NCI-H748 (cell line): ENCODE measurements around the gene FLNB.

Experiments
- DNase-seq: peaks from one replicate; lab custom pipeline; 2025; ENCODE audit not compliant: unreplicated experiment; lab: John Stamatoyannopoulos, UW

The FLNB gene

DNA sequence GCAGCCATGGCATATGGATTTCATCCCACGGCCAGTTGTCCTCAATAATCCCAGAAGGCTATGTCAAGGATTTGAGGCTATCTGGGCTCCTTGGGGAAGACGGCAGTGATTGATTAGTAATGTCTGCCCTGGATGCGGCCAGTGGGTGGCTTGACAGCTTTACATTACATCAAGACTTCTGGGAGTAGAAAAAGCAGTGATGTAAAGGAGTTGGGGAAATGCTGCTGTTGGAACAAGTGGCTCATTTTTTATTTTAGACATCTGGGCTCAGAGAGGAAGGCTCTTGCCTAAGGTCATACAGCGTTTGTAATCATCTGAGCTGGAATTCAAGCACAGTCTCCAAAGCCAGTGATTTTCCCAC is 94.1 kb downstream of the FLNB start:
- DNase-seq: no peak

DNA sequence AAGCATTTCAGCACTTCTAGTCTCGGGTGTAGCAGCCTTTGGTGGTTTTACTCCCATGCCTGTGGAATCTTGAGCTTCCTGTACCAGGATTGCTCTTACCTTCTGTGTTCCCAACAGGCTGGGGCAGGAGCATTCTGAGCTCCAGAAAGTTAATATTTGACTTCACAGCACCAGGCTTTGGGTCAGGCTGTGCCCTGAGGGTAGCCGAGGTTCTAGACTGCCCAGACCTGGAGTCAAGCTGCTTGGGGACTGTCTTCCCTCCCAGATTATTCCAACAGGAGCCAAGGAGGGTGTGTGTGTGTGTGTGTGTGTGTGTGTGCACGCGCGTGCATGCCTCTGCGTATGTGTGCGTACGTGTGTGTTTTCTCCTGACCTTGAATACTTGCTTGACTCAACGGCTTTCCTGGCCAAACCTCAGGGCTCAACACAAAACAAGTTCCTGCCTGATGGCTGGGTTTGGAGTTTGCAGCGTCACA is 94.8 kb downstream of the FLNB start:
- DNase-seq: no peak

DNA sequence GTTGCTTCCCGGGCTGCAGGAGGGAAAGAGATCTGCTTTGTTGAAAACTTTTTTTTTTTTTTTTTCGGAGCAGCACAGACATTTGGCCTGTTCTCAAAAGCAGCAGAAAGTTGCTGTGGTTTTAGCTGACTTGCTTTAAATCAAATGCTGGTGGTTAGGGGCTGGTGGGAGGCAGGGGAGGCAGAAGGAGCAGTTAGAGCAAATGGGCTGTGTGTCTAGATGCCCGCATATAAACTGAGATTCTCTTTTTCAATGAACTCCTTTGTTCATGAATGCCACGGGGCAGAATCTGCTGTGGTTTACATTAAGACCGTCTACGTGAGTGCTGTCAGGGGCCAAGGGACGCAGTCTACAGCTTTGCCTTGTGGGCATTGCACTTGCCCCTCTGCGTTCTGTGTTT is 95.9 kb downstream of the FLNB start:
- no peak for DNase-seq

DNA sequence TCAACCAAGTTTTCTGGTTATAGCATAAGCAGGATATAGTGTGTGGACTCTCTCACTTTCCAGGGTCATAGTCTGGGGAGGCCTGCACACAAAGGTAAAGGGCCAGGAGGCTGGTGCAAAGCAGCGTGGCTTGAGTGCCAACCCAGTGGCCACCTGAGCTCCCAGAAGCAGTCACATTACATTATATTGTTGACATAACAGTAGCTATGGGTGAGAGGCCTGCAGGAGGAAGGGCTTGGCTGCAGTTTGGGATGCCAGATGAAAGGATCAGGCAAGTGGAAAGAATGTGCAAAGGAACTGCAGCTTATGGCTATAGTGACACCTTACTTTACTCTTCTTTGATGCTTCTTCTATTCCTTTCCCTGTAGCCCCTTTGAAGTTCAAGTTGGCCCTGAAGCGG is 96.5 kb downstream of the FLNB start:
- no peak for DNase-seq

DNA sequence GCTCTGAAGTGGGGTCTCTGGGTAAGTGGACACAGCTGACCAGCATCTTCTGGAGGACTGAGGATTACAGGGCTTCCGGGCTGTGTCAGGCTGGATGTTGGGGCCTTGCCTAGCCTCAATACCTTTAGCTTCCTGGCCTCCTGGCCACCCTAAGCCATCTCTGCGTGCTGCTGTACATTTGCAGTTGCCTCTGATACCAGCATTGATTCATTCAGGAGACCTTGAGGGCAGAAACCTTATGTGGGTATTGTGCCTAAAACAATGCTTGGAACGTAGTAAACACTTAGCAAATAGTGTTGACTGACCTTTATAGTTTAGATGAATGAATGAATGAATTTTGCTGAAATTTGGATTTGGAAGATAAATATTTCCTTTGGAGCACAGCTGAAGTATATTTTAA is 97.0 kb downstream of the FLNB start:
- no peak for DNase-seq

DNA sequence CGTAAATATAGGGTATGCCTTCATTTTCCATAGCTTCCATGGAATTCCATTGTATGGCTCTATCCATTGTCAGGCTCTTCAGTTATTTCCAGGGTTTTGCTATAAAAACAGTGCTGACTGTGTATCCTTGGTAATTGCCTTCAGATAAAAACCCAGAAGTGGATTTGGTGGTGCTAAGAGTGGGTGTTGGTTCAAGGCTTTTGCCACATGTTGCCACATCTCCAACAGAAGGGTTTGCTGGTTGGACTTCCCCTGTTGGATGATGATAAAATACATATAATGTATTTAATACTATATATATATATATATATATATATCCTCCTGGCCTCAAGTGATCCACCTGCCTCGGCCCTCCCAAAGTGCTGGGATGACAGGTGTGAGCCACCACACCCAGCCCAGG is 97.8 kb downstream of the FLNB start:
- DNase-seq: no peak

DNA sequence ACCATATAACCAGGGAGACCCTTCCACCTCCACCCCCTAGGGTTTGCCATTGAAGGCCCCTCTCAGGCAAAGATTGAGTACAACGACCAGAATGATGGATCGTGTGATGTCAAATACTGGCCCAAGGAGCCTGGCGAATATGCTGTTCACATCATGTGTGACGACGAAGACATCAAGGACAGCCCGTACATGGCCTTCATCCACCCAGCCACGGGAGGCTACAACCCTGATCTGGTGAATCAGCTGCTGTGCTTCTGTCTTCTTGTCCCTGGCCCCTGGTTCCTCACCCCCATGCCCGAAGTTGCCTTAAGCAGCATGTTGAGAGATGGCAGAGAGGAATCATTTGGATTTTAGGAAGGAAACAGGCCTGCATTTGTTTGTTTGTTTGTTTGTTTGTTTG is 98.4 kb downstream of the FLNB start:
- DNase-seq: no peak

DNA sequence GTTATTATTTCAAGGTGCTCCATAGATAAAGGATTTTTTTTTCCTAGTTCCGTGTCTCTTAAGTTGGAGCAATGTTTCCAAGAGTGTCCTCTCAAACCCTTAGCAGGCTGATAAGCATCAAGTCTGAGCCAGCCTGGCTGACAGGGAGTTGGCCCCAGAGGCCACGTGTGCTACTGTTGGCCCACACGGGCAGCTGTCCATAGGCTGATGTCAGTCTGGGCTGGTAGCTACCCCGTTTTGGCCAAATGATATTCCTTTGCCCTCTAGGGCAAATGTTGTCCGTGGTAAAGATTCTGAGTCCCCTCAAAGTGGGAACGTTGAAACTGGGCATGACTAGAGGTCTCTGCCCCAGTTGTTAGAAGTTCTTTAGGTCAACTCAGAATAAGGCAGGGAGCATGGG is 99.4 kb downstream of the FLNB start:
- DNase-seq: no peak

DNA sequence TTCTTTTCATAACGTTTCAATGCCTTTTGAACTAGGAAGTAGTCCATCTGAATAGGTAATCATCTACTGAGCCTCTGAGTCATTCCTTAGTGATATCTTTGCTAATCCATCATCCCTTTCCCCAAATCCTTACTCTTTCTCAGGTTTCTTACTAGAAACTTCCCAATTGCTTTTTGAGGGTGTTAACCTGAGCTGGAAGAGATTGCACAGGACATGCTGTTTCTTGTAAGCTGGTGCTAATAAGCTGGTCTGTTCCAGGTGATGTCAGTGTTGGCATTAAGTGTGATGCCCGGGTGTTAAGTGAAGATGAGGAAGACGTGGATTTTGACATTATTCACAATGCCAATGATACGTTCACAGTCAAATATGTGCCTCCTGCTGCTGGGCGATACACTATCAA is 101.5 kb downstream of the FLNB start:
- no peak for DNase-seq

DNA sequence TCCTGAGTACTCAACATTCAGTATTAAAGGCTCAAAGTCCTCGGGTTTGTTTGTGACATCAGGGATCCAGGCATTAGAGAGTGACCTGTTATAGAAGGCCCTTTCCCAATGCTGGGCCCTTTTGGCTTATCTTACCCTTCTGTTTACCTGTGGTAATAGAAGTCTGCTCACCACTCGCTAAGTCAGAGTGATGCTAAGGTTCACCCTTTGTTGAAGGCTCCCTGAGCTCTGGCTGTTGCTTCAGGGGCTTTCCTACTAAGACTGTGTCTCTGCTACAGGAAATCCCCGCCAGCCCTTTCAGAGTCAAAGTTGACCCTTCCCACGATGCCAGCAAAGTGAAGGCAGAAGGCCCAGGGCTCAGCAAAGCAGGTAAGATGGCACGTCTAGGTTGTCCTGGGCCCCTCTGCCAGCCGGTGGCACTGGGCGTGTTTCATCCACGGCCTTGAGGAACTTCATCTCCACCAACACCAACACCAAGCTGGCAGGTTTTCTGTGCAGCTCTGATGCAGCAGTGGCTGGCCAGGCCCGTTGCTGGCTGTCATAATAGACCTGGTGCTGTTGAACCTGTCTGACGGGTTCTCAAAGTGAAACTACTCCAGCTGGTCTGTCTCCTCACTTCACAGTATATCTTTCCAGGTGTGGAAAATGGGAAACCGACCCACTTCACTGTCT is 103.4 kb downstream of the FLNB start:
- DNase-seq: peak; percentile 89

DNA sequence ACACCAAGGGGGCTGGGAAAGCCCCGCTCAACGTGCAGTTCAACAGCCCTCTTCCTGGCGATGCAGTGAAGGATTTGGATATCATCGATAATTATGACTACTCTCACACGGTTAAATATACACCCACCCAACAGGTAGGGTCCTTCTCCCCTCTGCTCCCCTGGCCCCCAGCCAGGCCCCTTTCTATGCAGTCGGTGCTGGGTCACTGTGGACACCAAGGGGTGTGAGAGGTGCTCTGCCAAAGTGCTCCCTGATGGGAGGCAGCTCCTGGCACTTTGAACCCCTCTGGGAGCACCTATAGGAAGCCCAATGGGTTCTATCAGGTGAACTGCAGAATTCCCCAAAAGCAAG is 103.9 kb downstream of the FLNB start:
- no peak for DNase-seq

DNA sequence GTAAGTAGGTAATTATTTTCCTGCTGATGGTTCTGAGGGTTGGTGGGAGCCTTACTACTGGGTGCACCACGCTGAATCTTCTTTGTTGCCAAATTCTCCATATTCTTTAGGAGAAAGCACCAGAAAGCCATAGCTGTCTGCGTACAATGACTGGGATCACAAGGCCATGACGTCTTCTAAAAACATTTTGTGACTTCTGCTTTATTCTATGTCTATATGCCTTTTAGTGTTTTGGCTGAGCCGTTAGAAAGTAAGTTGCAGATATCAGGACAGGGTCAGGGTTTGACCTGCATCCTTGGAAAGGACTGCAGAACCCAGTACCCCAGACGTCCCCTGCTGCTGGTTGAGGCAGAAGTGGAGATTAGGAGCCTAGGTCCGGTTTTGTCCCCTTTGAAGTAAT is 107.0 kb downstream of the FLNB start:
- no peak for DNase-seq

DNA sequence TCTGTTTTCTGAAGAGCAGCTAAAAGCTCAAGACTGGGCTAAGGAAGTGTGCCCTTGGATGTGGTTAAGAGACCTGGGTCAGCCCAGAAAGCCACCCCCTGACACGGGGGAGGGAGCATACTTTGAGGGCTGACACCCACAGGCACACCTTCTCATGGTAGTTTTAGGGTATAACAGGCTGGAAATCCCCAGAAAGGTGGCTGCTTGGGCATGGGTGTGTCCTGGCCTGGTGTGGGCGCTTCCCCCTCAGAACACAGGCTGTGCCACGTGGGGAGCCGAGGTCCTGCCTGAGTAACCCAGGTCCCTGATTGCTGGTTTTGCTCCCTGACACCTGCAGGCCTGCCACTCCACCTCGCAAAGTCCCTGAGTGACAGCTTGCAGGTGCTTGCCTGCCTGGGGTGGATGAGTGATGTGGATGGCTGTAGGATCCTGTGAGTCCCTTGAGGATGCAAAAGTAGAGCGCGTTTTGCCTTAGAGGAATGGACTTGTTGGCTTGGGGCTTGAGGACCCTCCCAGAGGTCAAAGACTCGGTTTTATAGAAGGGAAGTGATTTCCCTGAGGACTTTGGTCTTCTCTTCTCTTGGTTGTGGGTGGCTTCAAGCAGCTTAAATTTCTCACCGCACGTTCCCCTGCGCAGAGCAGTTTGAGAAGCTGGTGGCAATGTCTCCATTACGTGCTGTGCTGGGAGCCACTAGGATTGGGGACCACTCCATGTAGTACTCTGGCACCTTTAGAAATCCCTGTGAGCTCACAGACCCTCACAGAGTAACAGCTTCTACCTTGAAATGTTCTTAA is 108.1 kb downstream of the FLNB start:
- DNase-seq: no peak

DNA sequence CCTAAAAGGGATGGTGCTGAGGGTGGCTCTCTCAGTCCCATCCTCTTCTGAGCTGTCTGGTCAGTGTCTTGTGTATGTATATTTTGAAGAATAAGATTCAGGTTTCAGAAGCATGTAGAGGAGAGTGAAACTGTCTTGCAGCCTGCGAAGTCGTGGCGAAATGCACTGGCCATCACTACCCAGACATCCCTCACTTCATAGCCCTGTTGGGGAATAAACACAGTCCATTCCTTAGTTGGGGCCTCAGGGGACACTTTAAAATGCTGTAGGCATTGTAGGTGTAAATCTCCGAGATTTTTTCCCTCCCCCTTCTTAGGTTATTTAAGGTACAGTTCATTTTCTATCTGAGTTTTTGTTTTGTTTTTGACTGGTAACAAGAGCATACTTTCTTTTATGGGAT is 108.8 kb downstream of the FLNB start:
- DNase-seq: no peak

DNA sequence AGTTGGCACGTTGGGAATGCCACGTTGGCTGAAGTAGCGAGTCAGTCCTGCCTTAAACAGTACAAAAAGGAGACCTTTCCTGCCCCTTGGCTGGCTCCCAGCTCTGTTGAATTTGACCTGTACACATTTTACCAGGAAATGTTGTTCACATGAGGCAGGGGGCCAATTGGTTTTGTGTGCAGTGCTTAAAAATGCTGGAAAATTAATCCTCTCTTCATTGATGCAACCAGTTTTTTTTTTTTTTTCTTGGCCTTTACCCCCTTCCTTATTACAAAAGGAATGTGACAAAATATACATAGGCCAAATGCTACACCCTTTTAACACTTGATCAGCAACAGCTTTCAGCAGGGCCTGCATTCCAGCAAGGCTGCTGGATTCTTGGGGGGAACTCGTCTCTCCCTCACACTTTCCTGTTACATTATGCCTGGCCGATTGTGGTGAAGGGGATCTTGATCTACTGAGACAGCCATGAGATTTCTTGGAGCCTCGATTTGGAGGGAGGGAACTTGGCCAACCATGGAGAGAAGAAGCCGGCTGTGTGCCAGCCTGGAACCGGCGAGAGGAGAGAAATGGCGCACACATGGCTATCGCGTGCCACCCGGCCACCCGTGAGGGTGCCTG is 109.4 kb downstream of the FLNB start:
- no peak for DNase-seq

DNA sequence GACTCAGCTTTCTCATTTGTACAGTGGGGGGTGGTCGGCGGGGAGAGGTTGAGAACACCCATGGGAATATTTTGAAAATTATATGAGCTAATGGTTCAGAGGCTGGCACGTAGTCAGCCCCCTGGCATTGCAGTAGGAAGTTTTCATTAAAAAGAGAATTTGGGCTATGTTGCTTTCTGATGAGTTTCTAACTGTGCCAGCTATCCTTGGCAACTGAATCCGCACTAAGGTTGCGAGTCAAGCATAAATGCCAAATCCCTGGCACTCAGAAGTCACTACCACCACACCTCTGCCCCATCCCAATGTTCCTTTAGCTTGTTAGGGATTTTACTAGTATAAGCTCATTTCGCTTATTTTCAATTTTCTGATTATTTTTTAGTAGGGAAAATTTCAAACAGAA is 111.0 kb downstream of the FLNB start:
- no peak for DNase-seq

DNA sequence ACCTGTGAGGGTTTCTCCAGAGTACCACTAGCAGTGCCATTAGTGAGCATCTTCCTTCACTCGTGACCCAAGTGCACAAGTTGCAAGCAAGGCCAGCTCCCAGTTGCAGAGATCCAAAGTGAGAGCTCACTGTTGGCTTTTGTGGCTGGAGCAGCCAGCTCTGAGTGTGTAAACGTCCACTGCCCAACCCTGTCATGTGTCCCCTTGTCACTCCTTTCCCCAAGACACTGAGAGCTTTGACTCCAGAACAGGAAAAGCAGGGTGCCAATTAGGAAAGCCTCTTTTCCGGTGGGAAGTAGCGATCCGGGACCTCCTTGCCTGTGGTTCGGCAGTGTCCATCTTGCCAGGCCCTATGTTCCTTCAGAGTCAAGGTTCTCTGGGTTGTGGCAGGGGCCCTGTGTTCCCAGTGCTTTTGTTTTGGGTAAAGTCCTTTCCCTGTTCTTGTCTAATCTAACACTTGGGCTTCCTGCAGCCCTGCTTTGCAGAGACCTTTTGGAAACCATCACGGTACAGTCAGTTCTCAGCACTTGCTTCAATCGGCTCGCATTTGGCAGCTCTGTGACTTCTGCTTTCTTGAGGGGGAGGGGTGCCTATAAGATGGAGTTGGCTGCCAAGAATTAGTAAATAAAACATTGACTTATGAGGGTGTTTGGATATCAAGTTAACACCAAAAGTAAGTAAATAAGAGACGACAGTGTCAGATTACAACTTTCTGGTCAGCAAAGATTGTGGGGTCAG is 112.0 kb downstream of the FLNB start:
- DNase-seq: no peak

DNA sequence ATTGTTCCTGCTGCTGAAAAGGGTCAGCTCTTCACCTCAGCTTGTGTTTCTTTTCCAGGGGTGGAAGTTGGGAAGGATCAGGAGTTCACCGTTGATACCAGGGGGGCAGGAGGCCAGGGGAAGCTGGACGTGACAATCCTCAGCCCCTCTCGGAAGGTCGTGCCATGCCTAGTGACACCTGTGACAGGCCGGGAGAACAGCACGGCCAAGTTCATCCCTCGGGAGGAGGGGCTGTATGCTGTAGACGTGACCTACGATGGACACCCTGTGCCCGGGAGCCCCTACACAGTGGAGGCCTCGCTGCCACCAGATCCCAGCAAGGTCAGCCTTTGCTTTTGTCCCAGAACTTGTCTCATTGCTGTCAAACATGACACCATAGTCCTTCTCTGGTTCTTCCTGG is 113.0 kb downstream of the FLNB start:
- DNase-seq: no peak

DNA sequence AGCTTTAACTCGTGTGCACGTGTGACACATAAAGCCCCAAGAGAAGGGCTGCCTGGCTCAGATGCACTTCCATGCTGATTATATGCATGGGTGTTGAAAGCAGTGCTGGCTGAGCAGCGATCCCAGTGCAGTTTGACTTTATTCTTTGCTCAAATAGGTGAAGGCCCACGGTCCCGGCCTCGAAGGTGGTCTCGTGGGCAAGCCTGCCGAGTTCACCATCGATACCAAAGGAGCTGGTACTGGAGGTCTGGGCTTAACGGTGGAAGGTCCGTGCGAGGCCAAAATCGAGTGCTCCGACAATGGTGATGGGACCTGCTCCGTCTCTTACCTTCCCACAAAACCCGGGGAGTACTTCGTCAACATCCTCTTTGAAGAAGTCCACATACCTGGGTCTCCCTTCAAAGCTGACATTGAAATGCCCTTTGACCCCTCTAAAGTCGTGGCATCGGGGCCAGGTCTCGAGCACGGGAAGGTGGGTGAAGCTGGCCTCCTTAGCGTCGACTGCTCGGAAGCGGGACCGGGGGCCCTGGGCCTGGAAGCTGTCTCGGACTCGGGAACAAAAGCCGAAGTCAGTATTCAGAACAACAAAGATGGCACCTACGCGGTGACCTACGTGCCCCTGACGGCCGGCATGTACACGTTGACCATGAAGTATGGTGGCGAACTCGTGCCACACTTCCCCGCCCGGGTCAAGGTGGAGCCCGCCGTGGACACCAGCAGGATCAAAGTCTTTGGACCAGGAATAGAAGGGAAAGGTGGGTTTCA is 114.9 kb downstream of the FLNB start:
- no peak for DNase-seq

DNA sequence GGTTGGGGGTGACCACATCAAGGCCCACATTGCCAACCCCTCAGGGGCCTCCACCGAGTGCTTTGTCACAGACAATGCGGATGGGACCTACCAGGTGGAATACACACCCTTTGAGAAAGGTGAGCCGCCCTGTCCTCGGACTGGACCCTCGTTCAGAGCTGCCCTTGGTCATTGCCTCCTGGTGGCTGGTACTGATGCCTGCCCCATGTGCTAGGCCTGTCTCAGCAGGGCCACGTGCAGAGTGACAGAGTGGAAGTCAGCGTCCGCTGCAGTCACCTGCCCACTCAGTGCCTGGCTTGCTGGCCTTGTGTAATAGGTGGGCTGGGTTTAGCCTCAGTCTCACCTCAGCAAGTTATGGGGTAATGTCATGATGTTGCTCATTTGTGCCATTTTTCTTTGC is 116.2 kb downstream of the FLNB start:
- no peak for DNase-seq
